ENCODE measurements around the gene PLSCR1.

PLSCR1 gene

DNA sequence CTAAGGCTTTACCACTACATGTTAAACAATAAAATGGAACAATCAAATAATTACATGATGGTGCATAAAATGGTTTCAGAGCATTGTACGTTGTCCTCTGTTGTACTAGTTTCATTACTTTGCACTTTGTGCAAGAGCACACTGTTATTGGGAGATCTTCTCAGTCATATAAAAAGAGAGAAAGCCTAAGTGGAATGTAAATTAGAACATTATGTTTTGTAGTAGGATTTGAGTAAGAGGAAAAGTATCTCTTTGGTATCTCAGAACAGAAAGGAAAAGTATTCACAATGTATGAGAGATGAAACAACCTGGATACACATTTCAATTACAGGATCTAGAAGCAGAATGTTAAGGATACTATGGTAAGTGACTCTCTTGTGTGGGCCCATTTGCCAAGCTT, 48.2 kb downstream of the PLSCR1 start:
- CTCF ChIA-PET = no interaction called here
- no peak for DNase-seq (ENCODE audit: extremely low spot score)
- TF ChIP-seq NFRKB (IDR thresholded peaks at IDR 0.05) (no peak), BHLHE40 (IDR thresholded peaks at IDR 0.05; ENCODE audit: borderline replicate concordance) (no peak), CTBP1 (IDR thresholded peaks at IDR 0.05; ENCODE audit: borderline replicate concordance) (no peak), FOXA1 (IDR thresholded peaks at IDR 0.05) (no peak), LEF1 (IDR thresholded peaks at IDR 0.05; ENCODE audit: borderline replicate concordance) (no peak), TARDBP (IDR thresholded peaks at IDR 0.05) (no peak), FOXK2 (IDR thresholded peaks at IDR 0.05) (no peak), ELF4 (IDR thresholded peaks at IDR 0.05) (no peak), SUZ12 (IDR thresholded peaks at IDR 0.05) (no peak)
- TF ChIP-seq, protein P1, sequence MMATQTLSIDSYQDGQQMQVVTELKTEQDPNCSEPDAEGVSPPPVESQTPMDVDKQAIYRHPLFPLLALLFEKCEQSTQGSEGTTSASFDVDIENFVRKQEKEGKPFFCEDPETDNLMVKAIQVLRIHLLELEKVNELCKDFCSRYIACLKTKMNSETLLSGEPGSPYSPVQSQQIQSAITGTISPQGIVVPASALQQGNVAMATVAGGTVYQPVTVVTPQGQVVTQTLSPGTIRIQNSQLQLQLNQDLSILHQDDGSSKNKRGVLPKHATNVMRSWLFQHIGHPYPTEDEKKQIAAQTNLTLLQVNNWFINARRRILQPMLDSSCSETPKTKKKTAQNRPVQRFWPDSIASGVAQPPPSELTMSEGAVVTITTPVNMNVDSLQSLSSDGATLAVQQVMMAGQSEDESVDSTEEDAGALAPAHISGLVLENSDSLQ (IDR thresholded peaks at IDR 0.05) = no peak
- POLR2A ChIA-PET = no interaction called here

DNA sequence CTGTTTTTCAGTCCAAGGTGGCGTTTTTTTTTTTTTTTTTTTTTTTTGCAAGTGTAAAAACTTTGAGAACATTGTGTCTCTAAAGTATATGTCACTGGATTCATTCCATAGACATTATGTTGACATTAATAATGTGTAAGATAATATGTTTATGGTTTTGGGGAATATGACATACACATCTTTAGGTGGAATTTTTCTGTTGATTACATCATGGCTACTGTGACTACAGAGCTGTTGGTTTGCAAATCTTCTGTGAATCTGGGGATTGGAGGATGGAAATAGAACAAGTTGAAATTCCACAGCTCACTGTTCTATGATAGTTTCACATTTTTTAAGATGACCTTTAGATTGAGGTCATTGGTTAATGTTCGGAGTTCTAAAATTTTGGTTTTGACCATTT, 50.6 kb downstream of the PLSCR1 start:
- CTCF ChIA-PET = no interaction called here
- TF ChIP-seq LEF1 (IDR thresholded peaks at IDR 0.05; ENCODE audit: borderline replicate concordance) (no peak), CTBP1 (IDR thresholded peaks at IDR 0.05; ENCODE audit: borderline replicate concordance) (no peak), L3MBTL2 (conservative IDR thresholded peaks at IDR 0.05) (no peak), ZNF384 (IDR thresholded peaks at IDR 0.05) (no peak), TARDBP (IDR thresholded peaks at IDR 0.05) (no peak), HDGF (IDR thresholded peaks at IDR 0.05; ENCODE audit: borderline replicate concordance) (no peak), SUZ12 (IDR thresholded peaks at IDR 0.05) (no peak), ARNT (IDR thresholded peaks at IDR 0.05) (no peak), BHLHE40 (IDR thresholded peaks at IDR 0.05; ENCODE audit: borderline replicate concordance) (no peak), NFRKB (IDR thresholded peaks at IDR 0.05) (no peak), ELF4 (IDR thresholded peaks at IDR 0.05) (no peak), FOXM1 (IDR thresholded peaks at IDR 0.05; ENCODE audit: borderline replicate concordance) (no peak), FOXK2 (IDR thresholded peaks at IDR 0.05) (no peak), FOXA1 (IDR thresholded peaks at IDR 0.05) (no peak), SP1 (IDR thresholded peaks at IDR 0.05) (no peak)
- TF ChIP-seq, protein P1 (IDR thresholded peaks at IDR 0.05) = no peak
- DNase-seq (ENCODE audit: extremely low spot score) = no peak
- POLR2A ChIA-PET = no interaction called here

DNA sequence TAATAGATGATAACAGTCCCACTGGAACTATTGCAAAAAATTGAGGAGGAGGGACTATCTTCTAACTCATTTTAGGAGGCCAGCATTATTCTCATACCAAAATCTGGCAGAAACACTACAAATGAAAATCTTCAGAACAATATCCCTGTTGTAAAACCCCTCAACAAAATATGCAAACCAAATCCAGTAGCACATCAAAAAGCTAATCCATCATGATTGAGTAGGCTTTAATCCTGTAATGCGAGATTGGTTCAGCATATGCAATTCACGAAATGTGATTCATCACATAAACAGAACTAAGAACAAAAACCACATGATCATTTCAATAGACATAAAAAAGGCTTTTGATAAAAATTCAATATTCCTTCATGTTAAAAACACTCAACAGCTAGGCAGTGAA, 51.2 kb downstream of the PLSCR1 start:
- CTCF ChIA-PET = no interaction called here
- POLR2A ChIA-PET = no interaction called here
- TF ChIP-seq, protein P1 (IDR thresholded peaks at IDR 0.05) = no peak
- TF ChIP-seq FOXM1 (IDR thresholded peaks at IDR 0.05; ENCODE audit: borderline replicate concordance) (no peak), ELF4 (IDR thresholded peaks at IDR 0.05) (no peak), FOXK2 (IDR thresholded peaks at IDR 0.05) (no peak), NFRKB (IDR thresholded peaks at IDR 0.05) (no peak), LEF1 (IDR thresholded peaks at IDR 0.05; ENCODE audit: borderline replicate concordance) (no peak), FOXA1 (IDR thresholded peaks at IDR 0.05) (no peak), CTBP1 (IDR thresholded peaks at IDR 0.05; ENCODE audit: borderline replicate concordance) (no peak), ARNT (IDR thresholded peaks at IDR 0.05) (no peak), ZNF384 (IDR thresholded peaks at IDR 0.05) (no peak), HDGF (IDR thresholded peaks at IDR 0.05; ENCODE audit: borderline replicate concordance) (no peak), TARDBP (IDR thresholded peaks at IDR 0.05) (no peak), SUZ12 (IDR thresholded peaks at IDR 0.05) (no peak), L3MBTL2 (conservative IDR thresholded peaks at IDR 0.05) (no peak), SP1 (IDR thresholded peaks at IDR 0.05) (no peak), BHLHE40 (IDR thresholded peaks at IDR 0.05; ENCODE audit: borderline replicate concordance) (no peak)
- no peak for DNase-seq (ENCODE audit: extremely low spot score)

DNA sequence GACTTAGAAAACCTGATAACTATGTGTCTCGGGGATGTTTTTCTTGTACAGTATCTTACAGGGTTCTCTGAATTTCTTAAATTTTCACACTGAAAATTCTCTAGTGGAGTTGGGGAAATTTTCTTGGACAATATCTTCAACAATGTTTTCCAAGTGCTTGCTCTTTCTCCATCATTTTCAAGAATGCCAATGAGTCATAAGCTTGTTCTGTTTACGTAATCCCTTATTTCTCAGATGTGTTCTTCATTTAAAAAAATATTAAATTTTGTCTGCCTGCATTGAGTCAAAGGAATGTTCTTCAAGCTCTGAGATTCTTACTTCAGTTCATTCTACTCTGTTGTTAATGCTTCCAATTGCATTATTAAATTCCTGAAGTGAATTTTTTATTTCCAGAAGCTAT, 53.1 kb downstream of the PLSCR1 start:
- no peak for DNase-seq (ENCODE audit: extremely low spot score)
- ChIA-PET CTCF (no interaction called here), POLR2A (no interaction called here)
- TF ChIP-seq LEF1 (IDR thresholded peaks at IDR 0.05; ENCODE audit: borderline replicate concordance) = no peak
- TF ChIP-seq ZNF384 (IDR thresholded peaks at IDR 0.05) = no peak
- TF ChIP-seq BHLHE40 (IDR thresholded peaks at IDR 0.05; ENCODE audit: borderline replicate concordance) = no peak
- no peak for TF ChIP-seq FOXM1 (IDR thresholded peaks at IDR 0.05; ENCODE audit: borderline replicate concordance)
- TF ChIP-seq HDGF (IDR thresholded peaks at IDR 0.05; ENCODE audit: borderline replicate concordance) = no peak
- no peak for TF ChIP-seq NFRKB (IDR thresholded peaks at IDR 0.05)
- TF ChIP-seq CTBP1 (IDR thresholded peaks at IDR 0.05; ENCODE audit: borderline replicate concordance) = no peak
- TF ChIP-seq FOXK2 (IDR thresholded peaks at IDR 0.05) = no peak
- no peak for TF ChIP-seq TARDBP (IDR thresholded peaks at IDR 0.05)
- TF ChIP-seq, protein P1 (IDR thresholded peaks at IDR 0.05) = no peak
- TF ChIP-seq SP1 (IDR thresholded peaks at IDR 0.05) = no peak
- TF ChIP-seq ELF4 (IDR thresholded peaks at IDR 0.05) = no peak
- no peak for TF ChIP-seq FOXA1 (IDR thresholded peaks at IDR 0.05)
- TF ChIP-seq ARNT (IDR thresholded peaks at IDR 0.05) = no peak
- no peak for TF ChIP-seq L3MBTL2 (conservative IDR thresholded peaks at IDR 0.05)

DNA sequence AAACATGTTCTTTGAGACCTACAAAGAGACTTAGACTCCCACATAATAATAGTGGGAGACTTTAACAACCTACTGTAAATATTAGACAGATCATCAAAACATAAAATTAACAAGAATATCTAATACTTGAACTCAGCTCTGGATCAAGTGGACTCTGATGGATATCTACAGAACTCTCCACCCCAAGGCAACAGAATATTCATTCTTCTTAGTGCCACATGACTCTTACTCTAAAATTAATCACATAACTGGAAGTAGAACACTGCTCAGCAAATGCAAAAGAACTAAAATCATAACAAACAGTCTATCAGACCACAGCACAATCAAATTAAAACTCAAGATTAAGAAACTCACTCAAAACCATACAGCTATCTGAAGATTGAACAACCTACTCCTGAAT, 59.1 kb downstream of the PLSCR1 start:
- no peak for DNase-seq (ENCODE audit: extremely low spot score)
- no peak for TF ChIP-seq ARNT (IDR thresholded peaks at IDR 0.05)
- TF ChIP-seq FOXK2 (IDR thresholded peaks at IDR 0.05) = no peak
- TF ChIP-seq FOXM1 (IDR thresholded peaks at IDR 0.05; ENCODE audit: borderline replicate concordance) = no peak
- TF ChIP-seq LEF1 (IDR thresholded peaks at IDR 0.05; ENCODE audit: borderline replicate concordance) = no peak
- TF ChIP-seq BHLHE40 (IDR thresholded peaks at IDR 0.05; ENCODE audit: borderline replicate concordance) = no peak
- CTCF ChIA-PET = no interaction called here
- POLR2A ChIA-PET = no interaction called here
